ENCODE measurements around the gene CALHM5.

- no peak for TF ChIP-seq CTCF (IDR thresholded peaks at IDR 0.05)
- TF ChIP-seq POLR2A (IDR thresholded peaks at IDR 0.05), result no peak
Measured at GRCh38 chr6:116528133-116528532, 16.7 kb downstream of the CALHM5 start.
